ENCODE data around the gene OR6V1. TPM values are rescaled to one million over a fixed set of nuclear protein-coding genes. Genes with fewer than 3 reads are reported as not detected.

OR6V1 gene
- total and polyA plus RNA-seq, 10 of the 15 experiments (the other 5 are each of a cell fraction or from before 2014, with no cell fraction given): not detected

DNA sequence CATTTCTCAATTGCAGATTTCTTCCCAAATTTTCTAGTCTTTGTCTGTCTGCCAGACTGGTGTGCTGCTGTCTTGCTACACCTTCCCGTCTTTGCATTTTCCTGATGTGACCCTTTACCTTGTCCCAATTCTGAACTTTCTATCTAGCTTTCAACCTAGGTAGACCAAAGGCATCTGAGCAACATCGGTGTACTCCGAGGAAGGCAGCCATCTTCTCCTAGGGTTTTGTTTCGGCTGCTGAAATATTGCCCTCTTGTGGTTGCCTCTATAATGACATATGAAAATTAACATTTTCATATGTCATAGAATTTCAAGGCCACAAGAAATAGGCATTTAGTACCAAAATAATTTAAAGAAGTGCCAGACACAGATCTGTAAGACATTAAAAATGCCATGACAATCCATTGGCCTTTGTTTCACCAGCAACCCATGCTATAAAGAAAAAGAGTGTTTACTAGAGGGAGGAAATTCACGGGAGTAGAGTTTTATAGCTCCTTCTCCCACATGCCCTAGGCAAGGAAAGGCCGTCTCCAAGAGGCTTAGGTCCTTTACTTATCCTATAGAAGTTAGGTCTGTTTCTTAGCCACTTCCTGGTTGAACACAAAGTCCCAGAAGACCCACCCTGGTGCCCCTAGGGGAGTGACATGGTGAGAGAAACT, 48.6 kb upstream of the OR6V1 start:
- Histone ChIP-seq H3K4me1 (ENCODE audit: control insufficient read depth, insufficient read depth, low read length) (no peaks in the 10 kb centered on the region), H3K27me3 (replicated peaks in 1 of 2; ENCODE audit: control insufficient read depth in 2 of 2, insufficient read depth in 2 of 2, low read length in 1 of 2) (no peaks in the 10 kb centered on the region; a peak in 1 of 4 replicates), H3K27ac (ENCODE audit: control insufficient read depth, insufficient read depth) (no peak overlapping the region), H4K20me1 (ENCODE audit: control insufficient read depth, insufficient read depth) (no peaks in the 10 kb centered on the region), H3K9ac (ENCODE audit: control insufficient read depth, insufficient read depth, low read length) (no peak overlapping the region), H2AFZ (ENCODE audit: control insufficient read depth, low read depth, low read length) (peak overlapping the region; percentile 79), H3K4me3 (no peak overlapping the region; the same call in 1 of the 2 replicates), H3K79me2 (ENCODE audit: control insufficient read depth, insufficient read depth, low read length) (no peaks in the 10 kb centered on the region), H3K36me3 (ENCODE audit: control insufficient read depth in 2 of 2, insufficient read depth in 2 of 2, low read length in 1 of 2) (no peaks in the 10 kb centered on the region), H3K9me3 (replicated peaks; ENCODE audit: control insufficient read depth, insufficient read depth, low read length) (no peaks in the 10 kb centered on the region; the same call in 2 of the 3 replicates), H3K4me2 (ENCODE audit: control insufficient read depth, insufficient read depth) (peak overlapping the region; percentile 30)
- ChIA-PET RAD21 (ENCODE audit: unreplicated experiment) (interaction anchor here (0.8 to 3.2 kb wide), 11 partner anchors 122 to 400 kb away, joined by 3 to 18 read pairs (median 4); no protein-coding TSS in a partner anchor), CTCF (interaction anchor here (0.5 to 19.2 kb wide), 48 partner anchors 8 to 520 kb away, joined by 3 to 434 read pairs (median 4); partner anchors contain the start of genes EPHB6 and TAS2R40), SMC1A (ENCODE audit: uncharacterized antibody, unreplicated experiment) (interaction anchor here (0.9 to 11.6 kb wide), 16 partner anchors 11 to 406 kb away, joined by 3 to 191 read pairs (median 8); partner anchors contain the start of gene EPHB6), POLR2A (no interaction called here)
- TF ChIP-seq KLF5 (IDR thresholded peaks at IDR 0.05; ENCODE audit: partially characterized antibody) (no peak), CEBPB (IDR thresholded peaks at IDR 0.05; ENCODE audit: borderline replicate concordance in 1 of 2, low read depth in 2 of 2, low read length in 2 of 2) (no peak), HCFC1 (IDR thresholded peaks at IDR 0.05; ENCODE audit: low read length) (no peak), TBL1XR1 (IDR thresholded peaks at IDR 0.05; ENCODE audit: low read depth, low read length) (no peak), CREB1 (IDR thresholded peaks at IDR 0.05; ENCODE audit: low read depth) (no peak), ZNF217 (IDR thresholded peaks at IDR 0.05) (no peak), JUND (IDR thresholded peaks at IDR 0.05; ENCODE audit: low read depth, low read length) (no peak), SMARCA5 (IDR thresholded peaks at IDR 0.05) (no peak), LARP7 (IDR thresholded peaks at IDR 0.05) (no peak), MYB (IDR thresholded peaks at IDR 0.05; ENCODE audit: borderline replicate concordance, low read depth, low read length) (no peak), SMC3 (IDR thresholded peaks at IDR 0.05; ENCODE audit: borderline replicate concordance, low read length) (peak; percentile 67; the same call in 1 of the 2 replicates), STAT3 (IDR thresholded peaks at IDR 0.05; ENCODE audit: low read depth, low read length) (no peak), RAD21 (IDR thresholded peaks at IDR 0.05; ENCODE audit: insufficient read depth, low read depth, low read length) (peak; percentile 57), JUNB (IDR thresholded peaks at IDR 0.05) (no peak), YY1 (IDR thresholded peaks at IDR 0.05; ENCODE audit: low read depth, low read length) (peak; percentile 95)
- TF ChIP-seq, protein P1, sequence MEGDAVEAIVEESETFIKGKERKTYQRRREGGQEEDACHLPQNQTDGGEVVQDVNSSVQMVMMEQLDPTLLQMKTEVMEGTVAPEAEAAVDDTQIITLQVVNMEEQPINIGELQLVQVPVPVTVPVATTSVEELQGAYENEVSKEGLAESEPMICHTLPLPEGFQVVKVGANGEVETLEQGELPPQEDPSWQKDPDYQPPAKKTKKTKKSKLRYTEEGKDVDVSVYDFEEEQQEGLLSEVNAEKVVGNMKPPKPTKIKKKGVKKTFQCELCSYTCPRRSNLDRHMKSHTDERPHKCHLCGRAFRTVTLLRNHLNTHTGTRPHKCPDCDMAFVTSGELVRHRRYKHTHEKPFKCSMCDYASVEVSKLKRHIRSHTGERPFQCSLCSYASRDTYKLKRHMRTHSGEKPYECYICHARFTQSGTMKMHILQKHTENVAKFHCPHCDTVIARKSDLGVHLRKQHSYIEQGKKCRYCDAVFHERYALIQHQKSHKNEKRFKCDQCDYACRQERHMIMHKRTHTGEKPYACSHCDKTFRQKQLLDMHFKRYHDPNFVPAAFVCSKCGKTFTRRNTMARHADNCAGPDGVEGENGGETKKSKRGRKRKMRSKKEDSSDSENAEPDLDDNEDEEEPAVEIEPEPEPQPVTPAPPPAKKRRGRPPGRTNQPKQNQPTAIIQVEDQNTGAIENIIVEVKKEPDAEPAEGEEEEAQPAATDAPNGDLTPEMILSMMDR (IDR thresholded peaks at IDR 0.05 in 2 of 3, conservative IDR thresholded peaks at IDR 0.05 in 1 of 3; ENCODE audit: control insufficient read depth in 2 of 3, extremely low read depth in 1 of 3, insufficient read depth in 1 of 3, low read depth in 3 of 3, low read length in 3 of 3): peak; percentile 62 to 69 (median 67)
- peak; percentile 9 for DNase-seq (ENCODE audit: low read depth, low spot score)
- intact Hi-C loops (cut with micrococcal nuclease; ENCODE audit: unreplicated experiment): loop anchor here (1.0 to 10.0 kb wide), 5 partner anchors 123 to 411 kb away; no protein-coding TSS in a partner anchor
- FAIRE-seq: peak; percentile 84
- in situ Hi-C loops (cut with MboI): loop anchor here (5.0 kb wide), 2 partner anchors 131 to 376 kb away; no protein-coding TSS in a partner anchor
- BruUV-seq (replicated peaks): no TSS peak
- 8% methylated on average over 6 of the region's 6 CpGs for WGBS (ENCODE audit: insufficient coverage, insufficient replicate concordance, low lambda C conversion rate, missing lambda C conversion rate)
- peak; percentile 85 for ATAC-seq
